MG63 (cell line): ENCODE results near the gene ING4. TPM values are rescaled to one million over a fixed set of nuclear protein-coding genes. Genes with fewer than 3 reads are reported as not detected.

Experiments used
- DNase-seq: peaks from one replicate; pipeline ENCODE4 v3.0.0-alpha.2; 2020
- H3K27me3 ChIP-seq: fragments of 250-450 bp; sonication (Bioruptor Pico); 2 replicates; pipeline ENCODE4 v1.5.1; 2020; ENCODE audit warnings: mild to moderate bottlenecking, moderate library complexity
- H3K36me3 ChIP-seq: fragments of 250-450 bp; sonication (Bioruptor Pico); 2 replicates; pipeline ENCODE4 v1.5.1; 2020; ENCODE audit warnings: mild to moderate bottlenecking, moderate library complexity
- H3K4me3 ChIP-seq: fragments of 250-450 bp; sonication (Bioruptor Pico); 2 replicates; pipeline ENCODE4 v1.5.1; 2020; ENCODE audit warnings: mild to moderate bottlenecking, moderate library complexity
- H3K9me3 ChIP-seq: fragments of 250-450 bp; sonication (Bioruptor Pico); 2 replicates; pipeline ENCODE4 v1.5.1; 2020; ENCODE audit warnings: mild to moderate bottlenecking, moderate library complexity
- total RNA-seq: library from RNA; depleted of rRNA; stranded (reverse); fragments of >200 nt; shearing (Covaris generic); gene quantifications from 2 replicates; pipeline ENCODE4 v1.2.3, GENCODE V29; 2014; ENCODE audit warnings: low replicate concordance

Gene ING4
- total RNA-seq, 1 experiment from 2014 or later: 30.1 TPM

DNA sequence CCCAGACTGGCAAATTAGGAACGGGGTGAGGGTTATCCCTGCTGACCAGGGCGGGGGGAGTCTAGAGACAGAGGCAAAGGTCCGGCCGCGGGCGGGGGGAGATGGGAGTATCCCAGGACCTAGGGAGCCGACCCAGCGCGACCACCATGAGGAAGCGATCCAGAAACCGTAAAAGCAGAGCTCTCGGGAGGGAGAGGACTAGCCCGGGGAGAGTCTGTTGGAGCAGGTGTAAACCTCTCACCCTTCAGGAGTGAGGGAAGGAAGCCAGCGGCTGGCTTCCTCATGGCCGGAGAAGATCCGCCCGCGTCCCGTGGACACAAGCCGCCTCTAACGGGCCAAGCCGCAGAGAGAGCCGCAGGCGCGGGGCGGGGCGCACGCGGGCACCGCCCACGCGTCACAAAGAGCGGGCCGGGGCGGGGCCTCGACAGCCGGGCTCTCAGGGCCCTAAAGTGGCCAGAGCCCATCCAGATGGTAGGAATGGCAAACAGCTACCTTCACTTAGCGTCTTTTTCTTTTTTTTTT, 15.8 kb downstream of the ING4 start, which contains the start of gene ACRBP:
Gene ACRBP, minus strand, starts transcription at position 350 of the 522 bp plus-strand sequence. Its CDS starts 66 bp downstream, at position 284.
- H3K36me3 ChIP-seq: no peaks in the 10 kb centered on the region
- no peak within 1 kb of the TSS for H3K4me3 ChIP-seq
- no peaks in the 10 kb centered on the region for H3K9me3 ChIP-seq
- H3K27me3 ChIP-seq: no peaks in the 10 kb centered on the region
- no peak for DNase-seq

DNA sequence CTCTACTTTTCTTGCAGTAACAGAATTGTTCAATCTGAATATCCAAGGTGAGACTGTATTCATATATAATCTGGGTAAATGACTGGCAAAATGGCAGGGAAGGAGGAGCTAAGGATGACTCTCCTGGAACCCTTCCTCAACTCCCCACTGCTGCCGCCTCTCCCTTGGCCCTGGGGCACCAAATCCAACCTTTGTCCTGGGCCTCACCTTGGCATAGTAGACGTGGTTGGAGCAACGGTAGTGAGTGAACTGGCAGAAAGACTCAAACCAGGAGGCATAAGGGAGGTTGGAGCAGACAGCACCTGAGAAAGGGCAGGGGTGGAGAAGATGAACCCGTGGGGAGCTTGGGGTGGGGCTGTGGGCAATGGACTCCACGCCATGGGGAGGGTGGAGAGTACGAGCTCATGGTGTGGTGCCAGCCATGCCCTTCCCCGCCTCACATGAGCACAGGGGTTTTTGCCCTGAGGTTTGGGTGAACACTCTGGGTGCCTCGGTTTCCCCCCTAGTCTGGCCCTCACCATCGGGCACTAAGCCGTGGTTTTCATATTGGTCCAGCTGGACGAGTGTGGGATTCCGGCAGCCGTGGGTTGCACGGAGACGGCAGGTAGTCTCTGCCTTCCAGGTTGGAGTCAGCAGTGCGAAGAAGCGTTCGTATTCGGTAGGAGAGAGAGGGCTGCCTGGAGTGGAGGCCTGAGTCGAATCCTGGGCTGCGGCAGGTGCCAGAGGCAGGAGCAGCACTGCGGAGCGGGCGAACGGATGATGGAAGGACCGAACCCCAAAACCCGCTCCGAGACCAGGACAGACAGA, 16.4 kb downstream of the ING4 start:
- DNase-seq: no peak
- H3K36me3 ChIP-seq: no peaks in the 10 kb centered on the region
- H3K4me3 ChIP-seq: no peak overlapping the region
- no peaks in the 10 kb centered on the region for H3K9me3 ChIP-seq
- no peaks in the 10 kb centered on the region for H3K27me3 ChIP-seq

DNA sequence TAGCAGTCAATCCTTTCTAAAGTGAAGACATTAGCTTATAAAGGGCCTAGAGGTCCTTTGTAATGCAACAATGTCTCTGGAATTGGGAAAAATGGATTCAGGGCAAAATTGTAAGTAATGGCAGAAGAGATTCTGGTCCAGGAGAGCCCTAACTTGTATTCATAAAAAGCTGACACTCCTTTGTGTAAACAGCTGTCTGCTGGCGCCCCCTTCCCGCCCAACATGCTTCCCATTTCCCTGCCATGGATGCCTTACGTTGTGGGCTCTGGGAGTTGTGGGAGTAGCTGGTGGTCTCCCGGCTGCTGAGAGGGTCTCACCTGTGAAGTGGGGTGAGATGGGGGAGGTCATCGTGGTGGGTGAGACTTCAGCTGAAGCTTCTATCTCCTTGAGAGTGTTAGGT, 18.0 kb downstream of the ING4 start:
- DNase-seq: peak; percentile 10
- no peaks in the 10 kb centered on the region for H3K27me3 ChIP-seq
- no peaks in the 10 kb centered on the region for H3K36me3 ChIP-seq
- H3K4me3 ChIP-seq: no peak overlapping the region
- no peaks in the 10 kb centered on the region for H3K9me3 ChIP-seq

DNA sequence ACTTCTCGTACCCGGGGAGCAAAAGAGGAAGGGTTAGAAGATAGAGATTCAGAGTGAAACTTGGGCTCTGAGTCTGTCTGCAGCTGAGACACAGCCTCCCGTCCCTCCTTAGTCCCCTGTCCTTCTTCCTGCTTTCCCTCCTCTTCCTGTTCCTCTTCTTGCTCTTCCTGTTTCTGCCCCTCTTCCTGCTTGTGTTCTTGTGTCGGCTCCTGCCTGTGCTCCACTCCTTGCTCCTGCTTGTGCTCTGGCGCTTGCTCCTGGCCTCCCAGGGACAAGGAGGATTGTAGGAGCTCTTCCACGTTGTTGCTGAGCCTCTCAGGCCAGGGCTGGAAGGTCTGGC, 18.7 kb downstream of the ING4 start:
- H3K9me3 ChIP-seq: no peaks in the 10 kb centered on the region
- H3K36me3 ChIP-seq: no peaks in the 10 kb centered on the region
- no peak for DNase-seq
- no peak overlapping the region for H3K4me3 ChIP-seq
- H3K27me3 ChIP-seq: no peaks in the 10 kb centered on the region

DNA sequence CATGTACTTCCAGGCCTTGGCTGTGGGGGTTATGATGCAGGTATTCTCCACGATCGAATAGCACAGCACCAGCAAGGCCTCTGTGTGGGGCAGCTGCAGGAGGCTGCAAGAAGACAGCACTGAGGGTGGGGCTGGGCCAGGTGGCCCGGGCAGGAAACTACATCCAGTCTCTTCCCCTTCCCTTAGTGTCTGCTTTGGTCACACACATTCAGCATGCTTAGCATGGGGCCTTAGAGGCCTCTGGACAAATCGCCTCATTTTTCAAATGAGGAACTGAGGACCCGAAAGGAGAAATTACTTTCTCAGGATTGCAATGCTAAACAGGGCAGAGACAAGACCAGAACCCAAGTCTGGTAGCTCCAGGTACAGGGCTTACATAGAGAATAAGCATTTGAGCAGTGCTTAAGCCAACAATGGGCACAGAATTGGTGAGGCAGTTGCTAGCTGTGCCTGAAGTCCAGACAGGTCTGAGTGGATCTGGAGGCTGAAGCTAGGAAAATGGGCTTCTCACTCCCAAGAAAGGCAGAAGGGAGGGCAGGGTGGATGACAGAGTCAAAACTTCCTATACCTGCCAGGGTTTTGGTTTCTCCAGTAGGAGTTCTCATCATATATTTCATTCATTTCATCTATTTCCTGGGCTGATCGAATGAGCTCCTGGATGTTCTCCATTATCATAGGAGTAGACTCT, 19.2 kb downstream of the ING4 start:
- Histone ChIP-seq H3K27me3 (no peaks in the 10 kb centered on the region), H3K36me3 (no peaks in the 10 kb centered on the region), H3K4me3 (no peak overlapping the region), H3K9me3 (no peaks in the 10 kb centered on the region)
- DNase-seq: no peak

DNA sequence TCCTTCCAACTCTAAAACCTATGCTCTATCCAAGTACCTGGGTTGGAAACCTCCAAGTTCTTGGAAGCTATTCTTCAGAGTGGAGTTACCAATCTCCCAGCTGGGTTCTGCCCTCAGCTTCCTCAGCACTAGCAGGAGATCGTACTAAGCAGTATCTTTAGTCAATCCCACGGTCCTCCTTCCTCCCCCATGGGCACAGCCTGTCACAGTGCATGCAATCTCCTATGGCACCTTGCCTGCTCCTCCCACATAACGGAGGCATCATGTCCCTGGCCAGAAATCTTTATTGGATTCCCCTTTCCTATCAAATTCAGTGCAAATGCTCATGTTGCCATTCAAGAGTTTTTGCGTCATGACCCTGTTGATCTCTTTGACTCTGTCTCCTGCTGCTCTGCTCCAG, 21.8 kb downstream of the ING4 start:
- H3K36me3 ChIP-seq: no peaks in the 10 kb centered on the region
- H3K27me3 ChIP-seq: no peaks in the 10 kb centered on the region
- no peak overlapping the region for H3K4me3 ChIP-seq
- DNase-seq: no peak
- H3K9me3 ChIP-seq: no peaks in the 10 kb centered on the region

DNA sequence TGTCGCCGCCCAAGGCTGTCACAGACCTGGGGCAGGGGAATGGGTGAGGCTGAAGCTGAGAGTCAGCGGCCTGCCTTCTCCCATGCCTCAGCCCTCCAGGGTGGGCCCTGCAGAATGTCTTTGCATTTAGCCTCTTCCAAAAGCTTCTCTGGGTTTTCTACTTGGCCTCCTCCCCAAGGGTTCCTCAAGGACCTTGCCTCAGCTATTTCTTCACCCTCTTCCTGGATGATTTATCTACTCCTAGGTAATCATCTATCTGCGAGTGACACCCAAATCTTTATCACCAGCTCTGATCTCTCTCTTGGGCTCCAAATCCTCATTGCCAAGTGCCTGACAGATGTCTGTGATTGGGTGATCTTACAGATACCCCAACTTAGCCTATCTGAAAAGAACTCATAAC, 22.4 kb downstream of the ING4 start:
- no peak for DNase-seq
- Histone ChIP-seq H3K4me3 (no peak overlapping the region), H3K9me3 (no peaks in the 10 kb centered on the region), H3K36me3 (no peaks in the 10 kb centered on the region), H3K27me3 (no peaks in the 10 kb centered on the region)

DNA sequence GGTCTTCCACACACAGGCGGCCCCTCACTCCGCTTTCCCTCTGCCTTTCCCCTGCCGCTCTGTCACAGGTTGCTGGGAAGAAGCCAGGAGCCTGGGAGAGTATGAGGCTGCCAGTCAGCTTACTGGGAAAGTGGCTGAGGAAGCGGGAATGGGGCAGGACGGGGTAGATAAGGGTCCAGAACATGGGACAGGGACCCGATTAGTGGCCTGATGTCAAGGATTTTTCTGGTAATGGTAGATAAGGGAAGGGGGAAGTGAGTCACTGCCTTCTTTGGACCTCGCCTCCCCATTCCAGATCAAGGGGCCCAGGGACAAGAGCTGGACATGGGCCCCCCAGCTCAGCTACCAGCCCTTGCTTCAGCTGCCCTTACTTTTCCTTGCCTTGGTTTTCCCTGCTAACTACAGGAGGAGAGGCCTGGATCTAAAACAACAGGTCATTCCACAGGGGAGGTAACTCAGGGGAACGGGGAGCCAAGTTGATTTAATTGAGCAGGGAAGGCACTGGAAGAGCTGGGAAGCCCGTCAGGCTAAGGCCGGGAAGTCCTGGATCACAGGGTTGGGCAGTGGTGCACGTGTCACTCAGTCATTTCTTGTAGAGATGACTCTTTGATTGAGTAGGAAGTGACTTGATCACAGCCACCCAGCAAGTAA, 23.6 kb downstream of the ING4 start:
- no peaks in the 10 kb centered on the region for H3K36me3 ChIP-seq
- H3K4me3 ChIP-seq: no peak overlapping the region
- no peak for DNase-seq
- H3K27me3 ChIP-seq: no peaks in the 10 kb centered on the region
- H3K9me3 ChIP-seq: no peaks in the 10 kb centered on the region

DNA sequence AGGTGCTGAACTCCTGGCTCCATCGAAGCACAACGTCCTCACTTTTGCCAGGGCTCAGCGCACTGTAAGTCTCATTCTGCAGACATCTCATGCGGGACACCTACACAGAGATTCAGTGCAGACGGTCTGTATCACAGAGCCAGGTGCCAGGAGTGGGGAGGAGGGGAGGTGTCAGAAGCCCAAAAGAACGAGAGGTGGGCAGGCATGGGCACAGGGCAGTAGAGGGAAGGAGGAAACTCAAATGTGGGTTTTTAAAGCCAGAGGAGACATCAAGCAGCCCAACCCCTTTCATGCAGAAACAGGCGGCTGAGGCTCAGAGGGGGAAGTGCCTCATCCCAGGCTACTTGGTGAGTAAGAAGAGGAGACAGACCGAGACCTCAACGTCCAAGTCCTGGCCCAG, 24.6 kb downstream of the ING4 start:
- no peak for DNase-seq
- no peak overlapping the region for H3K4me3 ChIP-seq

DNA sequence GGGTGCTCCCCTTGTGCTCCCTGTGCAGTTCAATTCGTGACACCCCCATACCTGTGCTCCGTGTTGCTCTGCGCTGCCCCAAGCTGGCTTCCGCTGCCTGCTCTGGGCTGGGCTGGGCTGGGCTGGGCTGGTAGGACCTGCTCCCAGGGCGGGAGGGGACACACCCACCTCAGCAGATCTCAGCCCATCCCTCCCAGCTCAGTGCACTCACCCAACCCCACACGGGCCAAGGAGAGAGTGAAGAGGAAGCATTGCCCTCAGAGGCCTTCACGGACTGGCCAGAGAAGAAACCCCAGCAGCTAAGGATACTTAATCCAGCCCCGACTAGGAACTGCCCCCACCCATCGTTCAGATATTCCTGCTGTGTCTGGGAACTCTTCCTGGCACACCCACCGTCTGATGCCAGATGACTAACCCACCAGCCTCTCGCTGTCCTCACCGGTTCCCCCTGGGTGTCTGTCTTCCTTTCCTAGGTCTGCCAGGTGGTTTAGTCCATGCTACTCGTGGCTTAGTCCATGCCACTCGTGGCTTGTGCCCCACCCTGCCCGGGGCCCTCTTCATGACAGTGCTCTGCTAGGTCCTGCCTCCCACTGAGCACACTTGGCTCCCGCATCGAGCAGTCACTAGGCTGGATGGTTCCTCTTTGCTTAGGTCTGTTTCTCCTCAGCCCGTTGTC, 26.9 kb downstream of the ING4 start, which contains the start of gene LPAR5:
Gene LPAR5, minus strand, starts transcription at position 104 of the 676 bp plus-strand sequence. CDS start 14,711 bp downstream, outside the sequence.
- Histone ChIP-seq H3K9me3 (no peaks in the 10 kb centered on the region), H3K4me3 (no peak within 1 kb of the TSS), H3K27me3 (no peaks in the 10 kb centered on the region), H3K36me3 (no peaks in the 10 kb centered on the region)
- peak; percentile 85 for DNase-seq

More for the DNA sequence above, 24.6 kb downstream of the ING4 start:
- H3K9me3 ChIP-seq: no peaks in the 10 kb centered on the region
- H3K36me3 ChIP-seq: no peaks in the 10 kb centered on the region
- H3K27me3 ChIP-seq: no peaks in the 10 kb centered on the region

DNA sequence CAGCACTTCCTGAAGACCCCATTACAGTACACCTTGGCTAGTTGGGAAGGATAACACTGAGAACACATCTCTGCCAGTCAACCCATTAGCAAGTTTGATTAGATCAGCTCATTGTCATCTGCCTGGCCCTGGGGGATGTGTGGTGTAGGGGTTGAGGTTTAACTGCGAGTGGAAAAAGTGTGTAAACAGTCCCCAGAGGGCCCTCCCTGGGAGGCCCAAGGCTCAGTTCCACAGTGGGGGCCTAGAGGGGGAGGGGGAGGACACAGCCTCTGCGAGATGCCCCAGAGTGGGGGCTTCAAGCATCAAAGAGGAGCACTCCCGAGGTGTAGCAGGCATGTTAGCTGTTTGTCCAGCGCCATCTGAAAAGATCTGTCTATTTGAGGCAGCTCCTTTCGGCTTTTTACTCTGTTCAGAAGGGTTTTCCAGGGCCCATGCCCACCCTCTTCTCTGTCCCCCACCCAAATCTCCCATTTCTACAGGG, 27.5 kb downstream of the ING4 start:
- Histone ChIP-seq H3K4me3 (no peak overlapping the region), H3K9me3 (no peaks in the 10 kb centered on the region), H3K36me3 (no peaks in the 10 kb centered on the region), H3K27me3 (no peaks in the 10 kb centered on the region)
- no peak for DNase-seq

DNA sequence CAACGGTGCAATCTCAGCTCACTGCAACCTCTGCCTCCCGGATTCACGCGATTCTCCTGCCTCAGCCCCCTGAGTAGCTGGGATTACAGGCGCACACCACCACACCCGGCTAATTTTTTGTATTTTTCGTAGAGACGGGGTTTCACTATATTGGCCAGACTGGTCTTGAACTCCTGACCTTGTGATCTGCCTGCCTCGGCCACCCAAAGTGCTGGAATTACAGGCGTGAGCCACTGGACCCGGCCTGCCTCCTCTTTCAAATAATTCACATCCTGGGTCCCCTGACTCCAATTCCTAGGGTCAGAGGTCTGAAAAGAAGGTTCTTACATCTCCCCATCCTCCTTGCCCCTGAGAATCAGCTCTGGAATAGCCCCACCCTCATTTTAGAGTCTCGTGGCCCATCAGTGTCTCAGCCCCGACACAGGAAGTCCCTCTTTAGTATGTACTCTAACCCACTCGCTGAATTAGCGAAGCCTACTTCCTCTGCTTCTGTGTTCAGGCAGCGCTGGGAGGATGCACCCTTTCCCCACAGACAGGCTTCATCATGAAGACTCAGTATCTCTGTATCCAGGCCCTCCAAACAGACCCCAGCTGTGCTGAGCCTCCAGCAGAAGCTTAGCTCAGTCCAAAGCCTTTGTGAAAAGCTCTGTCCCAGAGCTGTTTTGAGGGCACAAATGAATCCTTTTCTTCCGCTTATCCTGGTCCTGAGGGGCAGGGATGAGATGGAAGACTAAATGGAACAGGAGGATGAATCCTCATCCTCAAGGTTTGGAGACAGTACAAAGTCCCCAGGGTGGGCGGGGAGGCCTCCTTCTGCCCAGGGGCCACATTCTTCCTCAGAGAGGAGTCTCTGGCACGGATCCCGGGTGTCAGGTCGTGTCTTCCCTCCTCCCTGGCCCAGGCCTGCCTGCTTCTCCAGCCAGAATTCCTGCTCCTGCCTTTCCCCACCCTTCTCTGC, 30.6 kb downstream of the ING4 start:
- Histone ChIP-seq H3K27me3 (no peaks in the 10 kb centered on the region), H3K9me3 (no peaks in the 10 kb centered on the region), H3K36me3 (no peaks in the 10 kb centered on the region), H3K4me3 (no peak overlapping the region)
- peak; percentile 17 for DNase-seq

DNA sequence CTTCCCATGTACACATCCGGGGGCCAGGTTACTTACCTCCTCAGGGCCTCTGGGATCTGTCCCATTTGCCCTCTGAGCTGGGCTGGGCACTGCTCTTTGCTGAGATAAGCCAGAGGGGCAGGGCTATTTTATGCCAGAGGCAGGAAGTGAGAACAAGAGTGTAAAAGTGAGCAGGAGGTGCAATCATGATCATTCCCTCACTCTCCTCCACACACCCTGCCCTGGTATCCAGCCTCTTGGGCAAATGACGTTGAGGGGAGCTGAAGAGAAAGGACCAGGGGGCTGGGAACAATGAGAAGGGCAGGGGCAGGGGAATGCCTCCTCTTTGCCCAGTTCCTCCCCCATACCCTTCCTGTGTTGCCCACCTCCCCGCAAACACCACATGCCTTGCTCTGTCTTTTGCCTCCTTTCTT, 31.4 kb downstream of the ING4 start:
- Histone ChIP-seq H3K36me3 (no peaks in the 10 kb centered on the region), H3K27me3 (no peaks in the 10 kb centered on the region), H3K9me3 (no peaks in the 10 kb centered on the region), H3K4me3 (no peak overlapping the region)
- no peak for DNase-seq

DNA sequence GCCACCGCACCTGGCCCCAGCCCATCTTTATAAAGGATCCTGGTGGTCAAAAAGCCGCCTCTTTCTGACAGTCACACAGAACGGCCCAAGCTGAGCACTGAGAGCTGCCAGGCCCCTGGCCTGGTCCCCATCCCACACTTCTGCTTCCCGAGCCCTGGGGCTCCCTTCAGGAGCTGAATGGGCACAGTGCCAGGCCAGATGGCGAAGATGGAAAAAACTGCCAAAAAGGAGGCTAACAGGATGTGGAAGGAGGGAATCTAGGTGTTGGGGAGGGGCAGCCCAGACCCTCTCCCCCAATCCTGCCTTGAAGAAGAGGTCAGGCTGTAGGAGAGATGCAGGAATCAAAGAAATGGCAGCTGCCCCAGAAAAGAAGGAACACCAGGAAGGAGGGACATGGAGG, 32.2 kb downstream of the ING4 start:
- H3K4me3 ChIP-seq: no peak overlapping the region
- H3K27me3 ChIP-seq: no peaks in the 10 kb centered on the region
- H3K9me3 ChIP-seq: no peaks in the 10 kb centered on the region
- no peak for DNase-seq
- no peaks in the 10 kb centered on the region for H3K36me3 ChIP-seq

DNA sequence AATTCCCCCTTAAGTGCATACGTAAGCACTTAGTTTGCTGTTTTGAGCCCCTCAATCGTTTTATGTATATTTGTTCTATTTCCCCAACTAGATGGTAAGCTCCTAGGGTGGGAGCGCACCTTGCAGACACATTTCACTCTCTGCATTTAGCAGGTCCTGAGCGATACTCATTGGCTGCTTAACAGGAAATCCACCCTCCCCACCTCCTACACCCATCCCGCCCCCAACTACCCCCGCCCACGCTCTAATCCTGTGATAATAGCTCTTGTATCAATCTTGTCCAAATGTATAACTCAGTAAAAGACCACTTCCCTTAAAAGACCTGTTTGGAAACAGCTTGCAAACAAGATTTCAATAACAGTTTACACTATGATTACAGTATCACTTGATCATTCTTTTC, 35.3 kb downstream of the ING4 start:
- H3K4me3 ChIP-seq: no peak overlapping the region
- no peaks in the 10 kb centered on the region for H3K27me3 ChIP-seq
- H3K9me3 ChIP-seq: no peaks in the 10 kb centered on the region
- H3K36me3 ChIP-seq: no peaks in the 10 kb centered on the region
- DNase-seq: no peak
